WTC11 (cell line): ENCODE results near the gene NEURL2.

Source experiments
- CREB1 ChIP-seq: sonication (generic); formaldehyde crosslinking; IDR thresholded peaks from 2 replicates; pipeline ENCODE4 v1.8.0; 2023; ENCODE audit warnings: mild to moderate bottlenecking, missing genetic modification reagents
- NFYB ChIP-seq: sonication (generic); formaldehyde crosslinking; conservative IDR thresholded peaks from 2 replicates; pipeline ENCODE4 v1.8.0; 2022; ENCODE audit warnings: low read depth, missing genetic modification reagents
- NR2C2 ChIP-seq: sonication (generic); formaldehyde crosslinking; IDR thresholded peaks from 2 replicates; pipeline ENCODE4 v1.8.0; 2022; ENCODE audit warnings: mild to moderate bottlenecking, missing genetic modification reagents
- NR3C1 ChIP-seq: sonication (generic); formaldehyde crosslinking; conservative IDR thresholded peaks from 2 replicates; pipeline ENCODE4 v1.8.1; 2023; ENCODE audit warnings: low read depth, mild to moderate bottlenecking, missing genetic modification reagents
- ZNF121 ChIP-seq: sonication (generic); formaldehyde crosslinking; IDR thresholded peaks from 2 replicates; pipeline ENCODE4 v1.8.0; 2023; ENCODE audit warnings: missing genetic modification reagents
- ZNF138 ChIP-seq: sonication (generic); formaldehyde crosslinking; conservative IDR thresholded peaks from 2 replicates; pipeline ENCODE4 v1.8.1; 2022; ENCODE audit warnings: mild to moderate bottlenecking, moderate library complexity, missing genetic modification reagents
- ZNF317 ChIP-seq: sonication (generic); formaldehyde crosslinking; IDR thresholded peaks from 2 replicates; pipeline ENCODE4 v1.8.1; 2023; ENCODE audit warnings: low read depth, mild to moderate bottlenecking, moderate library complexity, missing genetic modification reagents, borderline replicate concordance
- TF ChIP-seq, protein P1 (sequence below): sonication (generic); formaldehyde crosslinking; IDR thresholded peaks from 2 replicates; pipeline ENCODE4 v1.8.1; 2022; ENCODE audit warnings: mild to moderate bottlenecking, moderate library complexity, missing genetic modification reagents
- TF ChIP-seq, protein P2 (sequence below): fragments of 200-600 bp; IDR thresholded peaks from 2 replicates; pipeline ENCODE4 v1.8.0; 2022; ENCODE audit warnings: antibody characterized with exemption
- TF ChIP-seq, protein P3 (sequence below): sonication (generic); formaldehyde crosslinking; IDR thresholded peaks from 2 replicates; pipeline ENCODE4 v1.8.1; 2023; ENCODE audit warnings: mild to moderate bottlenecking, missing genetic modification reagents, moderate library complexity
- TF ChIP-seq, protein P4 (sequence below): sonication (generic); formaldehyde crosslinking; IDR thresholded peaks from 2 replicates; pipeline ENCODE4 v1.8.0; 2022; ENCODE audit warnings: mild to moderate bottlenecking, missing genetic modification reagents
- TF ChIP-seq, protein P5 (sequence below): sonication (generic); formaldehyde crosslinking; IDR thresholded peaks from 2 replicates; pipeline ENCODE4 v1.8.1; 2022; ENCODE audit warnings: low read depth, missing genetic modification reagents, borderline replicate concordance

DNA sequence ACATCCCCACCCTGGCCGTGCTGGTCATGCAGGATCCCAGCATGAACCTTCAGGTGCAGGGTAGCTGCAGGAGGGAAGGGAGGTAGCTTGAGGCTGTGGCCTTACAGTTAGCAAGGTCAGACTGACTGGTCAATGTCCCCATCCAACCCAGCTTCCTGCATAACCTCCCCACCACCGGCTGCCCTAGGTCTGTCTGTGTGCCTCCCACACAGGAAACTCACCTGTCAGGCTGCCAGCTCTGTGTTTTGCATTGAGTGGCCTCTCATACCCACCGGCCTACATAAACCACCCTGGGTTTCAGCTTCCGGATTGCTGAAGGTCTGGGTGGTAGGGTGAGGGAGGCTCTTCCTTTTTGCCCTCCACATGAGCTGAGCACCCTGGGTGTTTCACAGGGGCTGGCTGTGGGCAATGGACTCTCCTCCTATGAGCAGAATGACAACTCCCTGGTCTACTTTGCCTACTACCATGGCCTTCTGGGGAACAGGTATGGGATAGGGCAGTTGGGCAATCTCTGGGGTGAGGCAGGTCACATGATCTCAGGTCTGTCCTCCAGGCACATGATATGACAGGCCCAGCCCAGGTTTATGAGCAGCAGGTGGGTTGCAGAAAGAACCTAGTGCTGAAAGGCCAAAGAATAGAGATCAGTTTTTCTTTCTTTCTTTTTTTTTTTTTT, 2.0 kb upstream of the NEURL2 start:
- TF ChIP-seq, protein P1, sequence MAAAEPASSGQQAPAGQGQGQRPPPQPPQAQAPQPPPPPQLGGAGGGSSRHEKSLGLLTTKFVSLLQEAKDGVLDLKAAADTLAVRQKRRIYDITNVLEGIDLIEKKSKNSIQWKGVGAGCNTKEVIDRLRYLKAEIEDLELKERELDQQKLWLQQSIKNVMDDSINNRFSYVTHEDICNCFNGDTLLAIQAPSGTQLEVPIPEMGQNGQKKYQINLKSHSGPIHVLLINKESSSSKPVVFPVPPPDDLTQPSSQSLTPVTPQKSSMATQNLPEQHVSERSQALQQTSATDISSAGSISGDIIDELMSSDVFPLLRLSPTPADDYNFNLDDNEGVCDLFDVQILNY: no peak
- TF ChIP-seq, protein P2, sequence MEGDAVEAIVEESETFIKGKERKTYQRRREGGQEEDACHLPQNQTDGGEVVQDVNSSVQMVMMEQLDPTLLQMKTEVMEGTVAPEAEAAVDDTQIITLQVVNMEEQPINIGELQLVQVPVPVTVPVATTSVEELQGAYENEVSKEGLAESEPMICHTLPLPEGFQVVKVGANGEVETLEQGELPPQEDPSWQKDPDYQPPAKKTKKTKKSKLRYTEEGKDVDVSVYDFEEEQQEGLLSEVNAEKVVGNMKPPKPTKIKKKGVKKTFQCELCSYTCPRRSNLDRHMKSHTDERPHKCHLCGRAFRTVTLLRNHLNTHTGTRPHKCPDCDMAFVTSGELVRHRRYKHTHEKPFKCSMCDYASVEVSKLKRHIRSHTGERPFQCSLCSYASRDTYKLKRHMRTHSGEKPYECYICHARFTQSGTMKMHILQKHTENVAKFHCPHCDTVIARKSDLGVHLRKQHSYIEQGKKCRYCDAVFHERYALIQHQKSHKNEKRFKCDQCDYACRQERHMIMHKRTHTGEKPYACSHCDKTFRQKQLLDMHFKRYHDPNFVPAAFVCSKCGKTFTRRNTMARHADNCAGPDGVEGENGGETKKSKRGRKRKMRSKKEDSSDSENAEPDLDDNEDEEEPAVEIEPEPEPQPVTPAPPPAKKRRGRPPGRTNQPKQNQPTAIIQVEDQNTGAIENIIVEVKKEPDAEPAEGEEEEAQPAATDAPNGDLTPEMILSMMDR: no peak
- TF ChIP-seq, protein P3, sequence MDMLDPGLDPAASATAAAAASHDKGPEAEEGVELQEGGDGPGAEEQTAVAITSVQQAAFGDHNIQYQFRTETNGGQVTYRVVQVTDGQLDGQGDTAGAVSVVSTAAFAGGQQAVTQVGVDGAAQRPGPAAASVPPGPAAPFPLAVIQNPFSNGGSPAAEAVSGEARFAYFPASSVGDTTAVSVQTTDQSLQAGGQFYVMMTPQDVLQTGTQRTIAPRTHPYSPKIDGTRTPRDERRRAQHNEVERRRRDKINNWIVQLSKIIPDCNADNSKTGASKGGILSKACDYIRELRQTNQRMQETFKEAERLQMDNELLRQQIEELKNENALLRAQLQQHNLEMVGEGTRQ (CRISPR knock-in tag): peak; percentile 34; the same call in 1 of the 2 replicates
- TF ChIP-seq, protein P4, sequence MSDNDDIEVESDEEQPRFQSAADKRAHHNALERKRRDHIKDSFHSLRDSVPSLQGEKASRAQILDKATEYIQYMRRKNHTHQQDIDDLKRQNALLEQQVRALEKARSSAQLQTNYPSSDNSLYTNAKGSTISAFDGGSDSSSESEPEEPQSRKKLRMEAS (CRISPR knock-in tag): no peak
- TF ChIP-seq NR3C1 (CRISPR knock-in tag) (no peak), NR2C2 (no peak), CREB1 (CRISPR knock-in tag) (no peak), ZNF138 (no peak), NFYB (CRISPR knock-in tag) (no peak), ZNF317 (no peak), ZNF121 (CRISPR knock-in tag) (no peak)
- TF ChIP-seq, protein P5, sequence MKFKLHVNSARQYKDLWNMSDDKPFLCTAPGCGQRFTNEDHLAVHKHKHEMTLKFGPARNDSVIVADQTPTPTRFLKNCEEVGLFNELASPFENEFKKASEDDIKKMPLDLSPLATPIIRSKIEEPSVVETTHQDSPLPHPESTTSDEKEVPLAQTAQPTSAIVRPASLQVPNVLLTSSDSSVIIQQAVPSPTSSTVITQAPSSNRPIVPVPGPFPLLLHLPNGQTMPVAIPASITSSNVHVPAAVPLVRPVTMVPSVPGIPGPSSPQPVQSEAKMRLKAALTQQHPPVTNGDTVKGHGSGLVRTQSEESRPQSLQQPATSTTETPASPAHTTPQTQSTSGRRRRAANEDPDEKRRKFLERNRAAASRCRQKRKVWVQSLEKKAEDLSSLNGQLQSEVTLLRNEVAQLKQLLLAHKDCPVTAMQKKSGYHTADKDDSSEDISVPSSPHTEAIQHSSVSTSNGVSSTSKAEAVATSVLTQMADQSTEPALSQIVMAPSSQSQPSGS (CRISPR knock-in tag): no peak
